Astrocyte (in vitro differentiated cells and primary cell): ENCODE data around the gene KLK13.

ENCODE experiments used
- CTCF ChIP-seq: IDR thresholded peaks from 2 replicates; pipeline ENCODE4 v1.5.1; 2011; ENCODE audit warnings: low read depth, mild to moderate bottlenecking, inconsistent platforms, low read length, moderate library complexity; ENCODE audit not compliant: insufficient read depth
- EZH2 ChIP-seq: IDR thresholded peaks from 2 replicates; pipeline ENCODE4 v1.6.1; 2012; ENCODE audit warnings: mild to moderate bottlenecking, low read length, inconsistent platforms; ENCODE audit not compliant: insufficient read depth

DNA sequence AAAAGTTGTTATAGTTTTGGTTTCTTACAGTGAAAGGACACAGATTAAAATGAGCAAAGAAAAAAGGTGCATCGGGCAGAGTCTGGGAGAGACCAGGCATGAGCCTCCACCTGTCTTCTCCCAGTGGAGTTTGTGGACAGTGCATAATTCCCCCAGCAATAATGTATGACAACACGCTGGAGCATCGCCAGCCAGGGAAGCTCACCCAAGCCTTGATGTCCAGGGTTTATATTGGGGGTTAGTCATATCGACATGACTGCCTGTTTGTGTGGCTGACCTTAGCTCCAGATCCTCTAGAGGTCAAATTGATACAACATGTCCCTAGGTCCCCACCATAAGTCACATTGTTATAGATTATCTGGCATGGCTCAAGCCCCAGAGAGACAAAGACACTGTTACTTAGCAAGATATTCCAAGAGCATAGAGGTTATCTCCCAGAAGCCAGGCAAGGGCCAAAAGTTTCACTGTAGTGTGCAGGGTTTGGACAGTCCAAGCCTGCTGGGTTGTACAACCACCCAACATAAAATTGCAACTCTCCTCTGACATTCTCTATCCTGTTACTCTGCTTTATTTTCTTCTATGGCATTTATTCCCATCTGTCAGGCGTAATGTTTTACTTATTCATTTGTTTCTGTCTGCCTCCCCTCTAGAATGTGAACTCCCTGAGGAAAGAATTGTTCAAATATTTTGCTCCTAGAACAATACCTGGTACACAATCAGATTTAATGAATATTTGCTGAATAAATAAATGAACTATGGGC is 5.6 kb upstream of the KLK13 start:
- TF ChIP-seq CTCF (no peak), EZH2 (no peak)
